Erythroblast (primary cell): ENCODE data around the gene ZBTB8A.

ENCODE experiments used
- GATA1 ChIP-seq: IDR thresholded peaks from 2 replicates; pipeline ENCODE4 v1.6.1; 2011; ENCODE audit warnings: low read depth, mild to moderate bottlenecking, control low read depth, low read length, moderate library complexity
- POLR2A ChIP-seq: IDR thresholded peaks from 2 replicates; pipeline ENCODE4 v1.6.1; 2011; ENCODE audit warnings: mild to moderate bottlenecking, low read length

- TF ChIP-seq POLR2A (no peak), GATA1 (no peak)
Observed at GRCh38 chr1:32489774-32490454, 49.3 kb upstream of the ZBTB8A start.
